ENCODE data around the gene RIOX2.
"Not testable (repeated sequence)": the region's sequence is repeated elsewhere in the genome, so short reads cannot be mapped to it uniquely, and the experiment has no call there.

Gene RIOX2

GRCh38 chr3:97952280-97952679 lies 20.0 kb downstream of the RIOX2 start:
- peak; percentile 76 for DNase-seq

DNA sequence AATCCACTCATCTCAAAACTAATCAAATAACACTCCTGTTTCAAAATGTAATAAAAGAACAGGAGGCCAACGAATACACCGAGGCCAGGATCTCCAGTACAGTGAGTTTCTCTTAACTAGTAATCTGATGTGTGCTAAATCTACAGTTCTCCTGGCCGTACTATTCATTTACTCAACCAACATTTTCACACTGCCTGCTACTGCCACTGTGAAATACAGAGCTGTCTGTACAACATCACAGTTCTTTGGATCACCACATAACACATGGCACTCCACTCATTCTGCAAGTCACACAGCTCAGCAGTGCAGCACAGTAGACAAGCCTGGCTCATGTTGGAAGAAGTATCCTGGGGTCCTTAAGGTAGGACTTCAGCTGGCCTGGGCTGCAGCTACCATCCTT lies 21.9 kb downstream of the RIOX2 start:
- DNase-seq, result no peak

DNA sequence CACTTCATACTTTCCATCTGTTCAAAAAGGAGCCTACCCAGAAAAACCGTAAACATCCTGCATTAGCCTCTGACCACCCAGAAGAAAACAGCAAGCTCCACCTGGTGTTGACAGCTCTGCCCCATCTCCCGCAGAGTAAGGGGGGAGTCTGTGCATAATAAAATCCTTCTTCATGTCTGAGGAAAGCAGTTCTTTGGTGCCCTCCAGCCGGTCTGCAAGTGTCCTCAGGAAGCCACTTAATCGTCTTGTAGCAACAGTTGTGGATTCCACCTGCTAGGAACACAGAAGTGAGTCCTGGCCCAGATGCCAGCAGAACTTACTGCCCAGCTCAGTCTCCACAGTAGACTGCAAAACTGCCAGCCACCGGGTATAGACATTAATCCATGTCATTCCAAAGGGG lies 22.5 kb downstream of the RIOX2 start:
- DNase-seq, result no peak

DNA sequence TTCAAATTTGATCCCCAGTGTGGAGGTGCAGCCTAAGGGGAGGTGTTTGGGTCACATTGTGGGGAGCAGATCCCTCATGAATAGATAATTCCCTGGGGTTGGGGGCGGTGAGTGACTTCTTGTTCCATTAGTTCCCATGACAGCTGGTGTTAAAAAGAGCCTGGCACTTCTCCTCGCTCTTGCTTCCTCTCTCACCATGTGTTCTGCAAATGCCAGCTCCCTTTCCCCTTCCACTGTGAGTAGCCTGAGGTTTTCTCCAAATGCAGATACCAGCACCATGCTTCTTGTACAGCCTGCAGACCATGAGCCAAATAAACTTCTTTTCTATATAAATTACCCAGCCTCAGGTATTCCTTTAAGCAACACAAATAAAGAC lies 23.1 kb downstream of the RIOX2 start:
- no peak for DNase-seq

GRCh38 chr3:97948351-97949109 lies 23.7 kb downstream of the RIOX2 start:
- DNase-seq, result no peak

DNA sequence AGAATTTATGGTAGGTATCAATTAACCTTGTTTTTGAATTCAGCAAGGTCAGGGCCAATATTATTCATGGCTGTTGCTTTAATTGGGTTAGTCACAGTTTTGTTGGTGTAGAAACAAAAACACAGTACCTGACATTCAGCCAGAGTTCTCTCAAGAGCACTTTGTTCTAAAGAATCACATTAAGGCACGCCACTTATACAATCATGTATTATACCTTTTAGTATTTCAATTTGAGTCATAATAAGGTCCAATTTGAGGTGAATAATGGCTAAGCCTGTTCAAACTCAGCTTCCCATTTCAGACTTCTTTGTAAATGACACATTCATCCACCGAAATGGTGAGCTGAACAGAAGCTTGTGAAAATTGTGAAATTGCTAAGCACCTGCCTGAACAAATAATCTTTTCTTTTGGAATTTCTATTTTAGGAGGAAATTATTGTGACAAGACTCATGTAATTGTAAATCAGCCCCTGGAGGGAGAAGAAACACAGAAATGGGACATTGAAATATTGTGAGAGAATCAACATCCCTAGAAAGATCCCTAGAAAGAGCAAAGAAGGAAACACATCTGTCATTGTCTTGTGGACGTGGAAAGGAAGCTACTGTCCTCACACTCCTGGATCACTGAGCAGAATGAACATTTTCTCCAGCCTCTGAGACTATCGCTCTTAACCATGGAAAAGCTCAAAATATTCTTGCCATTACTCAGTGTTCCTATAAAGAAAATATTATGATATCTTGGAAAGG lies 29.3 kb downstream of the RIOX2 start:
- DNase-seq, result no peak

DNA sequence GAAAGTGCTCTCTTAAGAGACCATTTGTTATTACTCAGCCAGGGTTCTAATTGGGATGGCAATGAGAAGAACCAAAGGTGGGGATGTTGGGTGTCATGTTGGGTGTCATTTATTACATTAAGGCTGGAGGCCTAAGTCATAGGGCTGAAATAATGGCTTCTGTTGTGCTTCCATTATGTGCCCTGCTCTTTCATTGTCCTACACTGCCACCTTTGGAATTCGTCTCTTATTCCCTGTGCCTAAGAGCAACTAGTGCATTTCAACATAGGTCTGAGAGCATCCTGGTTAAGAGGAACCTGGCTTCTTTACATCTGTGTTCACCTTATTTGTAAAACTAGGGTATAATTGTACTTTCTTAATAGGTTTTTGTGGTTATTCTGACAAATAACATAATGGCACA lies 32.2 kb downstream of the RIOX2 start:
- DNase-seq, result peak; percentile 16

DNA sequence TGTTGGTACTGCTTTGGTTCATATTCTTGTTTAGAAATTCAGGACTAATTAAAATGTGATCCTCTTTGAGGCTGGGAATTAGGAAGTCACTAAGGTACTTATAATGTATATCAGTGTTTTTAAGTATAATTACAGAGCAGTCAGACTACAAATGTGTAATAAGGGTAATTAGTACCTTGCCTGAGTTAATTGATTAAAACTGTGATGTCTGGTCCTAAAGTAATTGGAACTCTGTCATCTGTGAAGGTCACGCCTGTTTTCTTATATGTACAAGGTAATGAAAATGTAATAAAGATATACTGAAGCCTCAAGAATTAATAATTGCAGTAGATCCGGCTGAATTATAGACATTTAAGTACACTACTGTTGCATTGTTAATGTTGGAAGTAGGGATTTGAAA lies 32.8 kb downstream of the RIOX2 start:
- DNase-seq, result no peak

DNA sequence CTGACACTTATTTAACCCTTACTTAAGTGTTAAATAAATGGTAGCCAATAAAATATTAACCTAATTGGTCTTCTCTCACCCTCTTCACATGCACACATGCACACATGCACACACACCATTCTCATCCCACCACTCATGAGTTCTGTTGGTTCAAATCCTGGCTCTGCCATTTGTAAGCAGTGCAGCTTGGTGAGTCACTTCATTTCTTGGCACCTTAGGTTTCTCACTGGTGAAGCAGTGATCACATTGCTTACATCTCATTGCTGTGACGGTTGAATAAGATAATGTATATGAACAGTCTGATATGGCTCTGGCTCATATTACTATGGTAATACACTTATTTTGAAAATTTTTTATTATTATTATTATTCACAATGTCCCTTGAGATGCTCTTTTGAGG lies 33.8 kb downstream of the RIOX2 start:
- DNase-seq, result no peak

- no peak for DNase-seq
Observed at GRCh38 chr3:97937205-97937604, 35.0 kb downstream of the RIOX2 start.

GRCh38 chr3:97935842-97936241 lies 36.4 kb downstream of the RIOX2 start:
- no peak for DNase-seq

GRCh38 chr3:97934980-97935695 lies 37.1 kb downstream of the RIOX2 start:
- DNase-seq, result no peak

DNA sequence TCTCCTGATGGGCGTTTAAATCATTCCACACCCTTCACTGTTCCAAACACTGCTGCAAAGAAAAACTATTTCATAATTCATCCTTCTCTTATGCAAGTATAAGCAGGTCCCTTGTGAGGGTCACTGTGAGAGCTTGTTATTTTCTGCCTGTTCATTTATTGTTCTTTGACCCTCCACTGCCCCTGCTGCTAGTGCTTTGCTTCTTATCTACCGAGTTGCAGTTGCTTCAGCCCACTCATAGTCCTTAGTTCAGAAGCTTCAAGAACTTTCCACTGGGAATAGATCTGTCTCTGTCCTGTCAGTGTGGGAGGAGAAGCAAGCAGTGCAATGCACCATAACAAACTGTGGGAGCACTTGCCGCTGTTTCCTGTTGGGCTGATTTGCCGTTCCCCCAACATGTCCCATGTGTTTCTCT lies 39.8 kb downstream of the RIOX2 start:
- no peak for DNase-seq

DNA sequence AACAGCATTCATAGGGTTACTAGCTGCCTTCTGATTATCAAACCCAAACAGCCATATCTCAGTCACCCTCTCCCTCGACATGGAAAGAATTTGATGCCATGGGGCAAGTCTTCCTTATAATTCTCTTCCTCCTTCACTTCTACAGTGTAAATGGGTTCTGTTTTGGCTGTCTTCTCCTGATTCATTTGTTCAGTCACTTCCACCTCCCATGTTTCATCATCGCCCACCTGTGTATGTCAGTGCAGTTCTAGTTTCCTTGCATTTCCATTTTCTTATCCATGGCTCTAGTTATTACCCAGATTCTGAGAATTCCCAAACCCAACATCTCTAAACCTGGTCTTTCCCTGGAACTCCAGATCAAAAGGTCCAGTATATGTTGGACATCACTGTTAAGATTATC lies 41.0 kb downstream of the RIOX2 start:
- DNase-seq, result no peak

DNA sequence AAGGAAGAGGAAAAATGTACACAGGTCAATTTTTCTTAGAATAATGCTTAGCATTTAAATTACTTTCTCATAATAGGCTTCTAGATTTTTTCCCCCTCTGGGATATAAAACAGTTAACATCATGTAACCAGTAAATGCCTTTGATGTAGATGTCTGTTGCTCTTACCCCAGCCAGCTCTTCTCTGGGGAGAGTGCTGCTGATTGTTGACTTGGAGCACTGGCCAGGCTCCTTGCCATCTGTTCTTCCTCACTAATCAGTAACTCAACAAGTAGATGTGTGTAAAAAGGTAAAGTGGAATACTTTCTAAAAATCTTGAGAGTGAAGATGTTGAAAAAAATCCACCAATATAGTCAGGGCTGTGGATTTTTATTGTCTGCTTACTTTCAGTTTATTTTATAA lies 42.2 kb downstream of the RIOX2 start:
- DNase-seq, result no peak

- no peak for DNase-seq
Observed at GRCh38 chr3:97928986-97929385, 43.2 kb downstream of the RIOX2 start.

GRCh38 chr3:97927704-97928103 lies 44.5 kb downstream of the RIOX2 start:
- no peak for DNase-seq

GRCh38 chr3:97917813-97918536 lies 54.3 kb downstream of the RIOX2 start:
- no peak for DNase-seq

- no peak for DNase-seq
Observed at GRCh38 chr3:97916576-97916975, 55.7 kb downstream of the RIOX2 start.

DNA sequence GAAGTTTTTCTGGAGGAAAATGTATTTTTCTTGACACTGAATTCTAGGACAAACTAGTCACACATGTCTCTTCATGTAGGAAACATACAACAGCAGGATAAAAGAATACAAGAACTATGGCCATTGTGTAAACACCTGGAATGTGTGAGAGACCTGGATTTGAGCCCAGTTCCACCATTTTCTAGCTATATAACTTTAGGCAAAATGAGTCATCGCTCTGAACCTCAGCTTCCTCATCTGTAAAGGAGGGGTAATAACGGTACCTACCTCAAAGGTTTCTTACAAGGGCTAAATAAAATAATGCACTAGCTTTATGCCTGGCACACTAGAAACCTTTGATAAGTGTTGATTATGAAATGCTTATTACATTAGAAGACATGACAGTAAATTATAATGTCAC lies 57.8 kb downstream of the RIOX2 start:
- DNase-seq, result no peak

- no peak for DNase-seq
Observed at GRCh38 chr3:97911459-97911858, 60.8 kb downstream of the RIOX2 start.

DNA sequence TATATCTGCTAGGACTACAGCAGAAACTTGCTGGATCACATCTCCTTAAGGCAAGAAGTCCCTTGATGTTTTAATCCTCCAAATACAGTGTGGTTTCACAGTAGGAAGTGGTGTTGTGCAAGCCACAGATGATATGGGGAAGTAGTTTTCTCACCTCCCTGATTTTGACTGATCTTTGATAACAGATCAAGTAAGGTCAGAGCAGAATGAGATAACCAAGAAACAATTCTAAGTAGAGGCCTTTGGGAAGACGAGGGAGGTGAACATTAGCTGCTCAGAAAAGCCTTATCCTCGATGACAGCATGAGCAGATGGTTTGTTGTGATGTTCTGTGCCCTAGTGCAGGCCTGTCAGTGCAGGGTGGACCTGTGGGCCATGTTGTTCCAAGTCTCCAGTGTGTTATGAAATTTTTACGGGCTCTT lies 61.3 kb downstream of the RIOX2 start:
- DNase-seq, result no peak

GRCh38 chr3:97910236-97910831 lies 61.9 kb downstream of the RIOX2 start:
- DNase-seq, result not testable (repeated sequence)
